Medulla oblongata (tissue), 1 donor: ENCODE results near the gene MSH2.
"Not testable (repeated sequence)": the region's sequence is repeated elsewhere in the genome, so short reads cannot be mapped to it uniquely, and the experiment has no call there.

Experiments
- DNase-seq: peaks from one replicate; pipeline ENCODE4 v3.0.0-alpha.2; 2015; ENCODE audit errors: extremely low spot score

MSH2 gene

GRCh38 chr2:47402805-47403608 lies at the start of gene MSH2:
Gene MSH2, plus strand, starts transcription at chr2:47403156. Its CDS starts 36 bp downstream, at chr2:47403192.
- DNase-seq: peak; percentile 94

DNA sequence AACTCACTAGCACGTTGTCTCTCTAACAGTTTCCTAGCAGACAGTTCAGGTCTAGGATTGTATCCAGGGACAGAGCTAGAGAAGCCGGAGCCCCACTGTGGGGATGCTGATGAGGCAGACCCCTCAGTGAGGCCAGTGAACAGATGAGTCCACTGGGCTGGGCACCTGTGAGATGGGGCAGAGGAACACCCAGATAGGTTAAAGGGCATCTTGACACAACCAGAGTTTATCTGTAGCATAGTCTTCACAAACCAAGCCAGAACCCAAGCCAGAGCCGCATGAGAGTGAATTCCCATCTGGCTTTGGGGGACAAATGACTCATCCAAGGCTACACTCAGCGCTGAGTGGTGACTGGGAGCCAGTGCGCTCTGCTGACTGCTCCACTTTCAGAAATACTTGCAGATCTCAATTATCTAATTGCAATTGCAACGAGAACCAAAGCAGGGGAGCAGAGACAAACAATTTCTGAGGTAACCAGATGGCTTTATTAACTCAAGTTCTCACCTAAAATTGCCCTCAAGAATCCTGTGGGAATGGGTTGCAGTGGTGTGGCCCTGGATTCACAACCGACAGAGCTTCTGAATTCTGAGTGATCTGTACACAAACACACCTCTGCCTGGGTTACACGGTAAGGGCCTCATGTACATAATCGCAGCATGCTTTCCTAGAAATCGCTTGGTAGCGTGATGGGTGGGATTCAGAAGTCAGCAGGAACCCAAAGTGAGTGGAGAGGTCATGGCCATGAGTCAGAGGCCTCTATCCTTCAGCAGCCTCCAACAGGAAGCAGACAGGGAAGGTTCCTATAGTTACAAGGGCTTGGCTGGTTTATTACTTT lies 48.7 kb upstream of the MSH2 start:
- DNase-seq: no peak

DNA sequence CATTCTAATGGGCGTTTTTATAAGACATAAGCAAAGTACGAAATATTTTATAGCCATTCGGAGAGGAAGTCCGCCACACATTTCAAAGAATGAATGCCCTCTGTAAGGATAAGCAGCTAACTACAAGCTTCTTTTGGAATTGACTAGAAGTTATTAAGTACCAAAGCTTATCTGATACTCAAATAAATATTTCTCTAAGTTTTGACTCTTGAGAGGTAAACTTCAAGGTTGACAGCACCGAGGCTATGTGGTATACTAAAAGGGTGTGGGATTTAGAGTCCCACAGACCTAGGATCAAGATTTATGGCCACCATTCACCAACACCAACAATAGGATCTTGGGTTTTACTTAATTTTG lies 48.1 kb upstream of the MSH2 start:
- no peak for DNase-seq

DNA sequence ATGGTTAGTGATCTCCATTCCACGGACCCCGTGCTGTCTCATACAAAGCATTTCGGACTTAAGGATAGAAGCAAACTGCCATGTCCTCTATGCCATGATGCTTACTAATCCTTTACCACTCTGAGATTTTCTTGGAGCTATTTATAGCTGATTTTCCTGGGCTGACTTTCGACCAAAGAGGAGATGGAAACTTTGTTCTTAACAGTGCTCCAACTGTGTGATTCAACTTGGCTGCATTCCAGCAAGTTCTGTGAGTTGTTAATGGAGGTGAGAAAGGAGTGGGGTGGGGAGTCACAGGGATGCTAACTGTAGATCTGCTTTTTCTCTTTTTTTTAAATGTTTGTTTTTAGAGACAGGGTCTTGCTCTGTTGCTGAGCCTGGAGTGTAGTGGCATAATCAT lies 45.5 kb upstream of the MSH2 start:
- no peak for DNase-seq

GRCh38 chr2:47359375-47359868 lies 43.5 kb upstream of the MSH2 start:
- DNase-seq: no peak

- no peak for DNase-seq
Observed at GRCh38 chr2:47360283-47360682, 42.7 kb upstream of the MSH2 start.

GRCh38 chr2:47360927-47361326 lies 42.0 kb upstream of the MSH2 start:
- no peak for DNase-seq

DNA sequence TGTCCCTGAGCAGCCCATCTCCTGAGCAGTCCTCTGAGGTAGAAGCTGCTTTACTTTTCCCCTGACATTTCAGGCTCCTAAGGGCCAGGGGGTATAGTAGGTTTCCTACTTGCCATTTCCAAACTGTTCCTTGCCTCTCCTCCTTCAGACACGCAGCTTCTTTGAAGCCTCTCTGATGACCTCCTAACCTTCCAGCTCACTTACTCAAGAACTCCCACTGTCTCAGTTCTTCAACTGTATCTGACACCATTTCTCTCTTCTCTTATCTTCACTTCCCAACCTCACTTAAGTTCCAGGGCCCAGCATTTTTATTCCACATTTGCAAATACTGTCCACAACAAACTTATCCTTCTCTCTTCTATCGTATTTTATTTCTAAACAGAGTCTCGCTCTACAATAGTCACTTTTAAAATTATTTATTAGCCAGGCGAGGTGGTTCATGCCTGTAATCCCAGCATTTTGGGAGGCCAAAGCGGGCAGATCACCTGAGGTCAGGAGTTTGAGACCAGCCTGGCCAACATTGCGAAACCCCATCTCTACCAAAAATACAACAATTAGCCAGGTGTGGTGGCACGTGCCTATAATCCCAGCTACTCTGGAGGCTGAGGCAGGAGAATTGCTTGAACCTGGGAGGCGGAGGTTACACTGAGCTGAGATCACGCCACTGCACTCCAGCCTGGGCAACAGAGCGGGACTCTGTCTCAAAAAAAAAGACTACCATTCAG lies 41.3 kb upstream of the MSH2 start:
- DNase-seq: not testable (repeated sequence)

DNA sequence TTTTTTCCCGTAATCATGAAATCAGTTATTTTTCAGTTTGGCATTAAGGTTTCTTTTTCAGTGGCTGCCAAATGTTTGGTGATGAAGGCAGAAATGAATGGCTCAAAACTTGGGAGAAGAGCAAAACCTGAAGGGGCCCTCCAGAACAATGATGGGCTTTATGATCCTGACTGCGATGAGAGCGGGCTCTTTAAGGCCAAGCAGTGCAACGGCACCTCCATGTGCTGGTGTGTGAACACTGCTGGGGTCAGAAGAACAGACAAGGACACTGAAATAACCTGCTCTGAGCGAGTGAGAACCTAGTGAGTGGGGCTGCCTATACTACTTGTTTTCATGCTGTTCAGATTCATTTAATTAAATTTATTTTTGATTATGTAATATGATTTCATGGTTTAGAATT lies 29.2 kb upstream of the MSH2 start:
- peak; percentile 75 for DNase-seq

- no peak for DNase-seq
Observed at GRCh38 chr2:47375307-47375706, 27.6 kb upstream of the MSH2 start.

DNA sequence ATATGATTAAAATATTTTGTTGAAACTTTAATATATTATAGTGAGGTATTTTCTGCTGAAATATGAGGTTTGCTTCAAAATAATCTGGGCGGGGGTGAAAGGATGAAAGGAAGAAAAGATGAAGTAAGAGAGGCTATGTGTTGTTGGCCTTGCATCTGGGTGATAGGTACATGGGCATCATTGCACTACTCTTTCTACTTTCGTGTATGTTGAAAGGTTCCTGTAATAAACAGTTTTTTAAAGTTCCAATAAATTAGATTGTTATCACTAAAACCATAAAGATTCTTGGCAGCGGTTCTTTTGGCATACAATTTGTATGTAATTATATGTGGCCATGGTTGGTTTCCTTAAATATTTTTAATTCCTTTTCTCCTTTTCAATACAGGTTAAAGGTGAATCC lies 23.6 kb upstream of the MSH2 start:
- no peak for DNase-seq

DNA sequence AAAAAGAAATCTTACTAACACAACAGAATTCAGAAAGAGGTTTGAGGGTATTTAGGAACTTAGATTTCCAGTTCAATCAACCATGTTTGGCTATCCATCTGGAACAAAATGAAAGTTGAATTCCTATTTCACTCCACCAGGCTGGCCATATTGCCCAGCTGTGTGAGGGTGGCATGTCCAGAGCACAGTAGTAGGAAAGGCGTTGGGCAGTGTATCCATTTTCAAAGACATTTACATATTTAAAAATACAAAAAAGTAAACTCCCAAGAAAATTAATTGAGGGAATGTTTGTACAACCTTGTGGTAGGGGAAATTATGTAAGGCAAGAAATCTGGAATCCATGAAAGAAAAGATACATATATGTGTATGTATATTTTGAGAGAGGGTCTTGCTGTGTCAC lies 21.5 kb upstream of the MSH2 start:
- no peak for DNase-seq

- no peak for DNase-seq
Observed at GRCh38 chr2:47386551-47386950, 16.4 kb upstream of the MSH2 start.

- DNase-seq: no peak
Observed at GRCh38 chr2:47388888-47389287, 14.1 kb upstream of the MSH2 start.

- no peak for DNase-seq
Observed at GRCh38 chr2:47389692-47390091, 13.3 kb upstream of the MSH2 start.

DNA sequence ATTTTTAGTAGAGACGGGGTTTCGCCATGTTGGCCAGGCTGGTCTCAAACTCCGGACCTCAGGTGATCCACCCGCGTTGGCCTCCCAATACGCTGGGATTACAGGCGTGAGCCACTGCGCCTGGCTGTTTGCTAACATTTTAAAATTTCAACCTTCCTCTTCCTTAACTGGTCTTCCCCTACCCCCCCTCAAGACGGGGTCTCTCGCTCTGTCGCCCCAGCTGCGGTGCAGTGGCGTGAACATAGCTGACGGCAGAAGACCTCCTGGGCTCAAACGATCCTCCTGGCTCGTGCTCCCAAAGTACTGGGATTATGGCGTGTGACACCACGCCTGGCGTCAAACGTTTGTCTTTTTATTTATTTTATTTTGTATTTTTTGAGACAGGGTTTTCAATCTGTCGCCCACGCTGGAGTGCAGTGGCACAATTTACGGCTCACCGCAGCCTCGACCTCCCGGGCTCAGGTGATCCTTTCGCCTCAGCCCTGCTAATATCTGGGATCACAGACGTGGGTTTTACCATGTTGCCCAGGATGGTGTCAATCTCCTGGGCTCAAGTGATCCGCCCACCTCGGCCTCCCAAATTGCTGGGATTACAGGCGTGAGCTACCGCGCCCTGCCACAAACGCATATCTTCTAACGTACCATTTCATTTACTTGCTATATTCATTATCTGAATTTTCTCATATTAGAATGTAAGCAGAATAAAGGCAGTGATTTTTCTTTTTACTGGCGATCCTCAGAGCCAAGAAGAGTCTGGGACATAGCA lies 984 bp upstream of the MSH2 start:
- no peak for DNase-seq

DNA sequence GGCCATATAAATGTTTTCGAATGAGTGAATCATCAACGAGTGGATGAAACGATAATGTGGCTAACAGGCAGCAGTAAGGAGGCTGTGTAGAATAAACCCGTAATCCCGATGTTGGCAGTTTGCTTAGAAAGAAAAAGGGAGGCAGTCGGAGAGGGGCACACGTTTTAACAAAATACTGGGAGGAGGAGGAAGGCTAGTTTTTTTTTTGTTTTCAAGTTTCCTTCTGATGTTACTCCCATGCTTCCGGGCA lies 476 bp upstream of the MSH2 start:
- no peak for DNase-seq

DNA sequence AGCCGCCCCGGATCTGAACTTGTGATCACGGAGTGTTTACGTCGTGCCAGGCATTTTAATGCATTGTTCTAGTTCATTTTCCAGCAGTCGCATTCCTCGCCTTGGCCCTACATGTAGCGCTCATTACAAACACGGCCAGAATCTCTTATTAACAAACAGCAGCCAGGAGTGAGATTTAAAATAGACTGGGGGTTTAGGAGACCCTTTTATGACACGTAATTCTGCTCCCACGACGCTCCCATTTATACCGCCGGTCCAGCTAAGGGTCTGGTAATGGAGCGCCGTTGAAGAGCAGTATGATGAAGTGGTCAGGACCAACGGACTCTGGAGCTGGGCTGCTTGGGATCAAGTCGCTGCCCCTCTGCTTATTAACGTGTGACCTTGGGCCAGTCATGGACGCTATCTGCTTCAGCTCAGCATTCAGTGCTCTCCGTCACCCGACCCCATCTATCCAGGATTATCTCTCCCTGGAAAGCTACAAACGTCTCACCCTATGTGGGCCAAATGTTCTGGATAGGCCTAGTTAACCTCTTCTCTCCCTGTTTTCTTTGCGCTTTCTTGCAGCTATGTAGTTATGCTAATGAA lies 745 bp downstream of the MSH2 start:
- no peak for DNase-seq

DNA sequence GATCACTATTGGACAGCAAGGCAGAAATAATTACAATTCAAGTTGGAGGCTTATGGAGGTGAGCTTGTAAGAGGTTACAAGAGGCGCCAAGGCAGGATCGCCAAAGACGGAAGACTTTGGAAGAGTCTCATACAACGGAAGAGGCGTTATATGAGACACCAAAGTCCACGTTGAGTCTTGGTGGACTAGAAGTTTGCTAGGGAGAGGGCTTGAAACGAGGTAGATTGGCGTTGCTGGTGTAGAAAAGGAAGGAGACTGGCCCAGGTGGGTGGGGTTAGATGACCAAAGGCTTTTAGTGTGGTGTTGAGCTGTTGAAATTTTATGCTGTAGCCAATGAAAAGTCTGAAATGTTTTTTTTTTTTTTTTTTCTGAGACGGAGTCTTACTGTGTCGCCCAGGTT lies 1.4 kb downstream of the MSH2 start:
- DNase-seq: no peak

- DNase-seq: no peak
Observed at GRCh38 chr2:47405757-47406156, 2.8 kb downstream of the MSH2 start.

DNA sequence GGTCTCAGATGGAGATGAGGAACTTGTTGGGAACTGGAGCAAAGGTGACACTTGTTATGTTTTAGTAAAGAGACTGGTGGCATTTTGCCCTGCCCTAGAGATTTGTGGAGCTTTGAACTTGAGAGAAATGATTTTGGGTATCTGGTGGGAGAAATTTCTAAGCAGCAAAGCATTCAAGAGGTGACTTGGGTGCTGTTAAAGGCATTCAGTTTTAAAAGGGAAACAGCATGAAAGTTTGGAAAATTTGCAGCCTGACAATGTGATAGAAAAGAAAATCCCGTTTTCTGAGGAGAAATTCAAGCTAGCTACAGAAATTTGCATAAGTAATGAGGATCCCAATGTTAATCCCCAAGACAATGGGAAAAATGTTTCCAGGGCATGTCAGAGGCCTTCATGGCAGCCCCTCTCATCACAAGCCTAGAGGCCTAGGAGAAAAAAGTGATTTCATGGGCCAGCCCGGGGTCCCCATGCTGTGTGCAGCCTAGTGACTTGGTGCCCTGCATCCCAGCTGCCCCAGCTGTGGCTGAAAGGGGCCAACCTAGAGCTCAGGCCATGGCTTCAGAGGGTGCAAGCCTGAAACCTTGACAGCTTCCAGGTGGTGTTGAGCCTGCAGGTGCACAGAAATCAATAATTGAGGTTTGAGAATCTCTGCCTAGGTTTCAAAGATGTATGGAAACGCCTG lies 3.8 kb downstream of the MSH2 start:
- DNase-seq: not testable (repeated sequence)
